Measurements from ENCODE around the gene NUP93. TPM values are rescaled to one million over a fixed set of nuclear protein-coding genes. Genes with fewer than 3 reads are reported as not detected.

Gene NUP93
- total and polyA plus RNA-seq, 2 of the 8 experiments (the other 6 are each of a cell fraction or from before 2014, with no cell fraction given): 147 to 201 TPM

DNA sequence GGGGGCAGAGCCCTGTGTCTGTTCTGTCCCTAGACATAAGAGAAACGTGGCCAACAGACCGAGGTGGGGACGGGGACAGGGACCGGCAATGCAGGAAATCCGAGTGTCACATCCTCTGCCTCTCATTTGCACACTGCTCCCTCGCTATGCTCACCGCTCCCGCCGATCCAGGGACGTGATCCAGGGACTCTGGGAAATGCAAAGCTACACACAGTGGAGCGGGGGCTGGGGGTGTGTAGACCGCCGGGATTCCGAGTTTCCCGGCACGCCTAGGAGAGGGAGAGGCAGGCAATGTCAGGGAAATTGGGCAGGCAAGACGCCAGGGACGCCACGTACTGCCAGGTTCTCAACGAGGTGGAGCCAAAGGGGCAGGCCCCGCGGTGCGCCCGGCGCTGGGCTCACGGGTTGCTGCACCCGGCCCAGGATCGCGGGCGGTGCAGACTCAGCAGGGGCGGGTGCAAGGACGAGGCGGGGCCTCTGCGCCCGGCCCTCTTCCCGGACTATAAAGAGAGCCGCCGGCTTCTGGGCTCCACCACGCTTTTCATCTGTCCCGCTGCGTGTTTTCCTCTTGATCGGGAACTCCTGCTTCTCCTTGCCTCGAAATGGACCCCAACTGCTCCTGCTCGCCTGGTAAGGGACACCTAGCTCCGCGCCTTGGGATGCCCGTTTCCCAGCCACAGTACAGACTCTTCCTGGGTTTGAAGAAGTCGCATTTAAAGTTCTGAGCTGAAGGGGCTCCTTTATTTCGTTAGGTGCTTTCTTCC is 47.8 kb upstream of the NUP93 start, which contains the start of gene MT1X (continued):
- TF ChIP-seq, protein P1, sequence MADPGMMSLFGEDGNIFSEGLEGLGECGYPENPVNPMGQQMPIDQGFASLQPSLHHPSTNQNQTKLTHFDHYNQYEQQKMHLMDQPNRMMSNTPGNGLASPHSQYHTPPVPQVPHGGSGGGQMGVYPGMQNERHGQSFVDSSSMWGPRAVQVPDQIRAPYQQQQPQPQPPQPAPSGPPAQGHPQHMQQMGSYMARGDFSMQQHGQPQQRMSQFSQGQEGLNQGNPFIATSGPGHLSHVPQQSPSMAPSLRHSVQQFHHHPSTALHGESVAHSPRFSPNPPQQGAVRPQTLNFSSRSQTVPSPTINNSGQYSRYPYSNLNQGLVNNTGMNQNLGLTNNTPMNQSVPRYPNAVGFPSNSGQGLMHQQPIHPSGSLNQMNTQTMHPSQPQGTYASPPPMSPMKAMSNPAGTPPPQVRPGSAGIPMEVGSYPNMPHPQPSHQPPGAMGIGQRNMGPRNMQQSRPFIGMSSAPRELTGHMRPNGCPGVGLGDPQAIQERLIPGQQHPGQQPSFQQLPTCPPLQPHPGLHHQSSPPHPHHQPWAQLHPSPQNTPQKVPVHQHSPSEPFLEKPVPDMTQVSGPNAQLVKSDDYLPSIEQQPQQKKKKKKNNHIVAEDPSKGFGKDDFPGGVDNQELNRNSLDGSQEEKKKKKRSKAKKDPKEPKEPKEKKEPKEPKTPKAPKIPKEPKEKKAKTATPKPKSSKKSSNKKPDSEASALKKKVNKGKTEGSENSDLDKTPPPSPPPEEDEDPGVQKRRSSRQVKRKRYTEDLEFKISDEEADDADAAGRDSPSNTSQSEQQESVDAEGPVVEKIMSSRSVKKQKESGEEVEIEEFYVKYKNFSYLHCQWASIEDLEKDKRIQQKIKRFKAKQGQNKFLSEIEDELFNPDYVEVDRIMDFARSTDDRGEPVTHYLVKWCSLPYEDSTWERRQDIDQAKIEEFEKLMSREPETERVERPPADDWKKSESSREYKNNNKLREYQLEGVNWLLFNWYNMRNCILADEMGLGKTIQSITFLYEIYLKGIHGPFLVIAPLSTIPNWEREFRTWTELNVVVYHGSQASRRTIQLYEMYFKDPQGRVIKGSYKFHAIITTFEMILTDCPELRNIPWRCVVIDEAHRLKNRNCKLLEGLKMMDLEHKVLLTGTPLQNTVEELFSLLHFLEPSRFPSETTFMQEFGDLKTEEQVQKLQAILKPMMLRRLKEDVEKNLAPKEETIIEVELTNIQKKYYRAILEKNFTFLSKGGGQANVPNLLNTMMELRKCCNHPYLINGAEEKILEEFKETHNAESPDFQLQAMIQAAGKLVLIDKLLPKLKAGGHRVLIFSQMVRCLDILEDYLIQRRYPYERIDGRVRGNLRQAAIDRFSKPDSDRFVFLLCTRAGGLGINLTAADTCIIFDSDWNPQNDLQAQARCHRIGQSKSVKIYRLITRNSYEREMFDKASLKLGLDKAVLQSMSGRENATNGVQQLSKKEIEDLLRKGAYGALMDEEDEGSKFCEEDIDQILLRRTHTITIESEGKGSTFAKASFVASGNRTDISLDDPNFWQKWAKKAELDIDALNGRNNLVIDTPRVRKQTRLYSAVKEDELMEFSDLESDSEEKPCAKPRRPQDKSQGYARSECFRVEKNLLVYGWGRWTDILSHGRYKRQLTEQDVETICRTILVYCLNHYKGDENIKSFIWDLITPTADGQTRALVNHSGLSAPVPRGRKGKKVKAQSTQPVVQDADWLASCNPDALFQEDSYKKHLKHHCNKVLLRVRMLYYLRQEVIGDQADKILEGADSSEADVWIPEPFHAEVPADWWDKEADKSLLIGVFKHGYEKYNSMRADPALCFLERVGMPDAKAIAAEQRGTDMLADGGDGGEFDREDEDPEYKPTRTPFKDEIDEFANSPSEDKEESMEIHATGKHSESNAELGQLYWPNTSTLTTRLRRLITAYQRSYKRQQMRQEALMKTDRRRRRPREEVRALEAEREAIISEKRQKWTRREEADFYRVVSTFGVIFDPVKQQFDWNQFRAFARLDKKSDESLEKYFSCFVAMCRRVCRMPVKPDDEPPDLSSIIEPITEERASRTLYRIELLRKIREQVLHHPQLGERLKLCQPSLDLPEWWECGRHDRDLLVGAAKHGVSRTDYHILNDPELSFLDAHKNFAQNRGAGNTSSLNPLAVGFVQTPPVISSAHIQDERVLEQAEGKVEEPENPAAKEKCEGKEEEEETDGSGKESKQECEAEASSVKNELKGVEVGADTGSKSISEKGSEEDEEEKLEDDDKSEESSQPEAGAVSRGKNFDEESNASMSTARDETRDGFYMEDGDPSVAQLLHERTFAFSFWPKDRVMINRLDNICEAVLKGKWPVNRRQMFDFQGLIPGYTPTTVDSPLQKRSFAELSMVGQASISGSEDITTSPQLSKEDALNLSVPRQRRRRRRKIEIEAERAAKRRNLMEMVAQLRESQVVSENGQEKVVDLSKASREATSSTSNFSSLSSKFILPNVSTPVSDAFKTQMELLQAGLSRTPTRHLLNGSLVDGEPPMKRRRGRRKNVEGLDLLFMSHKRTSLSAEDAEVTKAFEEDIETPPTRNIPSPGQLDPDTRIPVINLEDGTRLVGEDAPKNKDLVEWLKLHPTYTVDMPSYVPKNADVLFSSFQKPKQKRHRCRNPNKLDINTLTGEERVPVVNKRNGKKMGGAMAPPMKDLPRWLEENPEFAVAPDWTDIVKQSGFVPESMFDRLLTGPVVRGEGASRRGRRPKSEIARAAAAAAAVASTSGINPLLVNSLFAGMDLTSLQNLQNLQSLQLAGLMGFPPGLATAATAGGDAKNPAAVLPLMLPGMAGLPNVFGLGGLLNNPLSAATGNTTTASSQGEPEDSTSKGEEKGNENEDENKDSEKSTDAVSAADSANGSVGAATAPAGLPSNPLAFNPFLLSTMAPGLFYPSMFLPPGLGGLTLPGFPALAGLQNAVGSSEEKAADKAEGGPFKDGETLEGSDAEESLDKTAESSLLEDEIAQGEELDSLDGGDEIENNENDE (IDR thresholded peaks at IDR 0.05; ENCODE audit: insufficient replicate concordance, low read length): no peak
- TF ChIP-seq PHF8 (conservative IDR thresholded peaks at IDR 0.05; ENCODE audit: low read depth, low read length) (0 out of 2 replicates have a peak, but pooled peaks have one; percentile 14), SRF (IDR thresholded peaks at IDR 0.05; ENCODE audit: low read depth, low read length) (no peak), ASH2L (IDR thresholded peaks at IDR 0.05; ENCODE audit: low read length) (peak; percentile 27), POLR2A (IDR thresholded peaks at IDR 0.05; ENCODE audit: control extremely low read depth in 1 of 2, low read depth in 2 of 2, low read length in 2 of 2) (peak in 1 of 2 experiments; percentile 61; a peak in 2 of 3 replicates), SUZ12 (IDR thresholded peaks at IDR 0.05; ENCODE audit: low read length) (peak; percentile 37; the same call in 1 of the 2 replicates), CHD1 (IDR thresholded peaks at IDR 0.05; ENCODE audit: low read depth, low read length) (no peak), KDM4A (IDR thresholded peaks at IDR 0.05; ENCODE audit: low read depth, low read length, severe bottlenecking) (peak; percentile 86)
- TF ChIP-seq, protein P2, sequence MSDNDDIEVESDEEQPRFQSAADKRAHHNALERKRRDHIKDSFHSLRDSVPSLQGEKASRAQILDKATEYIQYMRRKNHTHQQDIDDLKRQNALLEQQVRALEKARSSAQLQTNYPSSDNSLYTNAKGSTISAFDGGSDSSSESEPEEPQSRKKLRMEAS (IDR thresholded peaks at IDR 0.05): peak; percentile 46; the same call in 1 of the 2 replicates

Measured in H1 (cell line).